Activated CD4-positive, alpha-beta T cell treated with anti-CD3 and anti-CD28 coated beads, Interleukin-2, amount 10 ng/mL, durations not matched to agents 7 days and 5 days (primary cell): ENCODE results near the gene MAPK9. TPM values are rescaled to one million over a fixed set of nuclear protein-coding genes. Genes with fewer than 3 reads are reported as not detected.
"Not testable (repeated sequence)": the region's sequence is repeated elsewhere in the genome, so short reads cannot be mapped to it uniquely, and the experiment has no call there.

Source experiments
- CTCF ChIA-PET: fragments of 350-600 bp; sonication (Branson Sonifier 250); formaldehyde crosslinking; loops from one replicate; lab custom pipeline; 2021; ENCODE audit warnings: antibody characterized with exemption; lab: Charles Lee
- POLR2A ChIA-PET: fragments of 350-600 bp; sonication (Branson Sonifier 250); formaldehyde crosslinking; loops from one replicate; lab custom pipeline; 2021; ENCODE audit warnings: antibody characterized with exemption; lab: Charles Lee
- DNase-seq: peaks from one replicate; pipeline ENCODE4 v3.0.0-alpha.2; 2020
- H3K27ac Mint-ChIP-seq: one replicate; pipeline ENCODE4 v1.8.0; 2021; ENCODE audit warnings: mild to moderate bottlenecking, moderate library complexity, mixed read lengths
- H3K27me3 Mint-ChIP-seq: one replicate; pipeline ENCODE4 v1.8.0; 2021; ENCODE audit warnings: mixed read lengths
- H3K36me3 Mint-ChIP-seq: one replicate; pipeline ENCODE4 v1.8.0; 2021; ENCODE audit warnings: low read depth, mixed read lengths
- H3K4me1 Mint-ChIP-seq: one replicate; pipeline ENCODE4 v1.8.0; 2021; ENCODE audit warnings: mixed read lengths
- H3K4me3 Mint-ChIP-seq: one replicate; pipeline ENCODE4 v1.8.0; 2021; ENCODE audit warnings: mild to moderate bottlenecking, moderate library complexity, mixed read lengths
- H3K9me3 Mint-ChIP-seq: one replicate; pipeline ENCODE4 v1.8.0; 2021; ENCODE audit warnings: mixed read lengths
- total RNA-seq, 2 experiments: library from RNA; stranded (reverse); gene quantifications; one replicate each; pipeline ENCODE4 v1.2.3, GENCODE V29; 2021

MAPK9 gene
- total RNA-seq, 2 experiments from 2014 or later: 39.6 to 47.6 TPM

DNA sequence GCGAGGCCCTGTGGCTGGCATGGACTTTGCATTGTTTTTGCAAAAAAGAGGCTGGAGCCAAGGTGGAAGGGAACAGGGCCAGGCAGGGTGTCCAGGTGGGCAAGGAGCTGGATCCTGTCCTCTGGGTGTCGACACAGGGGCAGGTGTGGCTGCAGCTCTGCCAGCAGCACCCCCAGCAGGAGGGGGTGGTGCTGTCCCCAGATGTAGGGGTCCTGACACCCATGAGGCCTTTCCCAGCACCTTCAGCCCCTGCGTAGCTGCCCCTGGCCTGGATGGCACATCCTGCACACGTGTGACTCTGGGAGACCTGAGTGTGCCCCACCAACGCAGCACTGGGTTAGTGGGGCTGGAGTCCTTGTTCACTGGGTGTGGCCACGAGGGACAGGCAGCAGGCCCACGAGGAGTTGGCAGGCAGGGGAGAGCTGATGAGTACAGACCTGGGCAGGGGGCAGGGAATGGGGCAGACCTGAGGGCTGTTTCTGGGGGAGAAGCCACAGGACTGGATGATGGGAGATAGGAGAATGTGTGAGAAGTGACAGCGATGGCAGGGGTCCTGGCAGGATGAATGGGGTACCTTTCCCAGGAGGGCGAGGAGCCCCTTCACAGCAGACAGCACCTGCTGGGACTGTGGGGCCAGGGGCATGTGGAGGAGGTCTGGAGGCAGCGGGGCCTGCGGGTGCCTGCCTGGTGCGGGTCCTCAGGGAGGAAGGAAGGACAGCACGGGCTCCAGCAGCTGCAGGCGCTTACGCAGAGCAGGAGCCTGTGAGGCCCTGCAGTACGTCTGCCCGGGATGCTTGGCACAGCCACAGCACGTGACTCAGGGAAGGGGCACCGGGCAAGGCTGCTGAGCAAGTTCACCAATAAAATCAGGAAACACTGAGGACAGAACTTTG lies 79.3 kb downstream of the MAPK9 start:
- H3K4me3 Mint-ChIP-seq: no peak overlapping the region
- H3K27me3 Mint-ChIP-seq: peaks cover 16% of the 10 kb centered on the region
- peaks cover 6% of the 10 kb centered on the region for H3K9me3 Mint-ChIP-seq
- H3K27ac Mint-ChIP-seq: no peak overlapping the region
- H3K4me1 Mint-ChIP-seq: peaks cover 7% of the 10 kb centered on the region
- POLR2A ChIA-PET: no interaction called here
- DNase-seq: no peak
- H3K36me3 Mint-ChIP-seq: no peaks in the 10 kb centered on the region
- CTCF ChIA-PET: interaction anchor here (1.1 kb wide), 1 partner anchor 32 kb away, joined by 3 read pairs; no protein-coding TSS in a partner anchor

GRCh38 chr5:180211761-180212035 lies 80.2 kb downstream of the MAPK9 start:
- H3K27me3 Mint-ChIP-seq: peaks cover 23% of the 10 kb centered on the region
- peaks cover 7% of the 10 kb centered on the region for H3K4me1 Mint-ChIP-seq
- no peak for DNase-seq

DNA sequence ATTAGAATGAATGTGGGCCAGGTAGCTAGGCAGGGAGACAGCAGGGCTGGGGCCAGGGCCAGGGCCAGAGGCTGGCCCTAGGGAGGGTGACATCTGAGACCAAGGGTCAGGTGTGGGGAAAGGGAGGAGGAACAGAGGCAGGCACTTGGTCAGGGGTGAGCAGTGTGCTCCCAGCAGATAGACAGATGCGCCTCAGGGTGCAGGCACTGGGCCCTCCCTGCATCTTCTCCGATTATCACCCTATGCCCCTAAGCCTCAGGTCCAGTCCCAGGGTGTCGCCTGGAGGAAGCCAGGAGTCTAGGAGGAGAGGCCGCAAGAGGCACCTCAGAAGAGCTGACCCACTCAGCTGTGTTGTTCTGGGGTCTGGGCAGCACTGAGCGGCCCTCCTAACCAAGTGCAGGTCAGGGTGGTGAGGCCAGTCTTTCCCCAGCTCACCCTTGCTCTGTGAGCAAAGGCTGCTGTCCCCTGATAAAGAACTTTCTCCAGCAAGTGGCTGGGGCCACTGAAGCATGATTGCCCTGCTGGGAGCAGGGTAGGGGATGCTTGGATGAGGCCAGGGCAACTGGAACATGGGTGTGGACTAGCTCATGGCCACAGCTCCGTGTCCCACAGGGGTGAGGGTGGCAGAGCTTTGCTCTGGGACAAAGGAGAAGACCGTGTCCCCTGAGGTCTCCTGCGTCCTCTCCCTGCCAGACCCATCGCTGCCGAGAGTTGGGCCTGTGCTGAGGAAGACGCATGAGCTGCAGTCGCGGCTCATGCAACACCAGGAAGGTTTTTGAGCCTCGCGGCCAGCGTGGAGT lies 80.7 kb downstream of the MAPK9 start:
- POLR2A ChIA-PET: no interaction called here
- Mint-ChIP-seq H3K4me3 (no peak overlapping the region), H3K27ac (no peak overlapping the region), H3K9me3 (peaks cover 6% of the 10 kb centered on the region), H3K27me3 (peaks cover 25% of the 10 kb centered on the region), H3K4me1 (peaks cover 7% of the 10 kb centered on the region), H3K36me3 (no peaks in the 10 kb centered on the region)
- CTCF ChIA-PET: interaction anchor here (0.6 to 1.1 kb wide), 2 partner anchors 33 to 1715 kb away, joined by 3 read pairs; no protein-coding TSS in a partner anchor
- no peak for DNase-seq

More at GRCh38 chr5:180211761-180212035, 80.2 kb downstream of the MAPK9 start:
- no peak overlapping the region for H3K27ac Mint-ChIP-seq
- POLR2A ChIA-PET: no interaction called here
- no peaks in the 10 kb centered on the region for H3K36me3 Mint-ChIP-seq
- H3K4me3 Mint-ChIP-seq: no peak overlapping the region
- CTCF ChIA-PET: interaction anchor here (0.6 to 1.1 kb wide), 2 partner anchors 32 to 1715 kb away, joined by 3 read pairs; no protein-coding TSS in a partner anchor
- H3K9me3 Mint-ChIP-seq: peaks cover 6% of the 10 kb centered on the region

- H3K4me1 Mint-ChIP-seq, DNase-seq, POLR2A ChIA-PET, CTCF ChIA-PET, H3K4me3 Mint-ChIP-seq, H3K9me3 Mint-ChIP-seq, H3K27ac Mint-ChIP-seq, H3K36me3 Mint-ChIP-seq: not testable (repeated sequence)
- peaks cover 28% of the 10 kb centered on the region for H3K27me3 Mint-ChIP-seq
These were observed 81.8 kb downstream of the MAPK9 start for GRCh38 chr5:180210077-180210476.

DNA sequence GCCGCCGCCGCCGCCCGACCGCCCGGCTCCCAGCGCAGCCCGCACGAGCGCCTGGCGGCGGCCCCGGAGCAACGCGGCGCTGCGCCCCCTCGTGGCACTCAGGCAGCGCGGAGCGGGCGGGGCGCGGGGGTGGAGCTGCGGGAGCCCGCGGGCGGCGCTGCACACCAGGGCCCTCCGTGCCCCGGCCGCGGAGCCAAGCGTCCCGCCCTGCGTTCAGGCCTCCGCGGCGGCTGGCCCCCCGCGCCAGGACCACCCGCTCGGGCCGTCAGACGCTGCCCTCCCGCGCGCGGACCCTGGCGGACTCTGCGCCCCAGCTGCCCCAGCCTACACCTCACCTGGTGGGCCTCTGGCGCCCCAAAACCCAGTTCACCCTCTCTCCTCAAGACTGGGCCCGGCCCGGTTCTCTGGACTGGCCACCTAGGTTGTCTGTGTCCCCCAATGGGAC lies 82.7 kb downstream of the MAPK9 start, which contains the start of gene RASGEF1C:
TSS of gene RASGEF1C (minus strand) at position 75 of the 445 bp plus-strand sequence. CDS start 71,159 bp downstream, outside the sequence.
- peak; percentile 61 for DNase-seq
- H3K36me3 Mint-ChIP-seq: no peaks in the 10 kb centered on the region
- H3K4me3 Mint-ChIP-seq: peak within 1 kb of the TSS; percentile 43
- H3K4me1 Mint-ChIP-seq: peaks cover 7% of the 10 kb centered on the region
- ChIA-PET CTCF (interaction anchor here (0.6 to 1.9 kb wide), 8 partner anchors 15 to 122 kb away, joined by 3 to 7 read pairs (median 3); no protein-coding TSS in a partner anchor), POLR2A (no interaction called here)
- peaks cover 28% of the 10 kb centered on the region for H3K27me3 Mint-ChIP-seq
- H3K27ac Mint-ChIP-seq: no peak within 1 kb of the TSS
- H3K9me3 Mint-ChIP-seq: peaks cover 6% of the 10 kb centered on the region

DNA sequence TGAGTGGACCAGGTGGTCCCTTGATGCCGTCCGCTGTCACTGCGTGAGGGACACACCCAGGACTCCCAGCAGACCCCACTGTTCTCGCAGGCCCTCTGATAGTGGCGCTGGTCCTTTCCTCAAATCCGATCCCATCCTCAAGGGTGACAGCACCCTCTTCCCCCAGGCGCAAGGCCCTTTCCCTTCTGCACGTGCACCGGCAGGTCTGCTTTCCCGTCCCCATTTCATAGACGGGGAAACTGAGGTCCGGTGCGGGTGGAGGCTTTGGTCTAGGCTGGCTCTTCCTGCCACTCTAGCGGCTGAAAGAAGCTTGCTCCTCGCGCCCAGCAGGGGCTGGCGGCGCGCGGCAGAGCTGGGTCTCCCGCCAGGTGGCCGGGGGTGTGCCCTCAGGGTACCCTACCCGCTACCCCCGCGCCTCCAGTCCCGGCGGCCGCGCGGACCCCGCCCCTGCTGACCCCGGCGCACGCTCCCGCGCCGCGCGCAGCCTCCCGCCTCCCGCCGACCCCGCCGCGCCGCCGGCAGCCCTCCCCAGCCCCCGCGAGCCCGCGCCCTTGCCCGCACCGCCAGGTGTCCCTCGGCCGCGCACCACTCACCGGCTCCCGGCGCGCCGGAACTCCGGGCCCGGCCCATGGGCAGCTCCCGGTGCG lies 83.3 kb downstream of the MAPK9 start:
- no peak for DNase-seq

DNA sequence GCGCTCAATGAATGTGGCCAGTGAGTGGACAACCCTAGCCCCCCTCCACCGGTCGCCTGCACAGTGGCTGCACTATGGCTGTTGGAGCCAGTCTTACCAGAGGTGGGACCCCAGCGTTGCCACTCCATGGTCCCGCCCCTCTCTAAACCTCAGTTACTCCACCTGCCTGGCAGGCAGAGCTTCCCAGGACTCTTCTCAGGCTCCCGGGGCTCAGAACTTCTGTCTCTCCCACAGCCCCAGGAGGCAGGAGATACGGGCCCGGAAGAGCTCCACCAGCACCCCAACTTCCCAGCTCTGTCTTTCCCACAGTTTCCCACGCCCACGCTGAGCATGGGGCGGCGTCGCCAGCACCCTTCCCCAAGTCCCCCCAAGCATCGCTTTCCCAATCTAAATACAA lies 83.8 kb downstream of the MAPK9 start:
- no peaks in the 10 kb centered on the region for H3K36me3 Mint-ChIP-seq
- POLR2A ChIA-PET: no interaction called here
- H3K27me3 Mint-ChIP-seq: peaks cover 25% of the 10 kb centered on the region
- CTCF ChIA-PET: interaction anchor here (1.2 to 1.9 kb wide), 4 partner anchors 14 to 121 kb away, joined by 3 to 7 read pairs (median 4); no protein-coding TSS in a partner anchor
- H3K4me3 Mint-ChIP-seq: no peak overlapping the region
- H3K27ac Mint-ChIP-seq: no peak overlapping the region
- DNase-seq: no peak
- H3K9me3 Mint-ChIP-seq: no peaks in the 10 kb centered on the region
- H3K4me1 Mint-ChIP-seq: peaks cover 7% of the 10 kb centered on the region

More for the DNA sequence above, 83.3 kb downstream of the MAPK9 start:
- ChIA-PET POLR2A (no interaction called here), CTCF (interaction anchor here (1.0 to 1.9 kb wide), 5 partner anchors 14 to 120 kb away, joined by 3 to 7 read pairs (median 3); no protein-coding TSS in a partner anchor)
- H3K27ac Mint-ChIP-seq: no peak overlapping the region
- no peaks in the 10 kb centered on the region for H3K36me3 Mint-ChIP-seq
- peaks cover 28% of the 10 kb centered on the region for H3K27me3 Mint-ChIP-seq
- peaks cover 7% of the 10 kb centered on the region for H3K4me1 Mint-ChIP-seq
- H3K4me3 Mint-ChIP-seq: no peak overlapping the region
- peaks cover 3% of the 10 kb centered on the region for H3K9me3 Mint-ChIP-seq

DNA sequence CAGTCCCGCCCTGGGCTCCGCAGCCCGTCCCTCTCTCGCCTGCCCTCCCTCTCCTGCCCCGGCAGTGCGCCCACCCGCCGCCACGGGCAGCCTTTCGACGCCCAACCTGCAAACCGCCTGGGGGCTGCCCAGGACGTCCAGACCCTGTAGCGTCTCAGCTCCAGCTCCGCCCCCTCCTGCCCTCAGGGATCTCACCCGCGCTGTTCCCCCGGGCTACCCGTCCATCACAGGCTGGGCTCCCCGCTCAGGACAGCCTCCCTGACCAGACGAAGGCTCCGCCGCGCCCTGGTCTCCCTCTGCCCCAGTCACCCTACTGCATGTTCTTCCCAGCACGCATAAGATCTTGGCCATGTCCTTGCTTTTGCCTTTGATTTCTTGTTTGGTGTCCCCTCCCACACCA lies 84.3 kb downstream of the MAPK9 start:
- Mint-ChIP-seq H3K4me3 (no peak overlapping the region), H3K27me3 (peaks cover 23% of the 10 kb centered on the region), H3K4me1 (peaks cover 7% of the 10 kb centered on the region), H3K27ac (no peak overlapping the region), H3K9me3 (no peaks in the 10 kb centered on the region), H3K36me3 (no peaks in the 10 kb centered on the region)
- ChIA-PET POLR2A (no interaction called here), CTCF (interaction anchor here (1.9 kb wide), 1 partner anchor 121 kb away, joined by 6 read pairs; no protein-coding TSS in a partner anchor)
- DNase-seq: no peak

GRCh38 chr5:180206993-180207392 lies 84.9 kb downstream of the MAPK9 start:
- no peaks in the 10 kb centered on the region for H3K36me3 Mint-ChIP-seq
- CTCF ChIA-PET: interaction anchor here (0.9 kb wide), 1 partner anchor 121 kb away, joined by 3 read pairs; no protein-coding TSS in a partner anchor
- H3K27me3 Mint-ChIP-seq: peaks cover 22% of the 10 kb centered on the region
- H3K4me1 Mint-ChIP-seq: peaks cover 7% of the 10 kb centered on the region
- no peak overlapping the region for H3K4me3 Mint-ChIP-seq
- H3K9me3 Mint-ChIP-seq: no peaks in the 10 kb centered on the region
- POLR2A ChIA-PET: no interaction called here
- no peak overlapping the region for H3K27ac Mint-ChIP-seq
- no peak for DNase-seq

DNA sequence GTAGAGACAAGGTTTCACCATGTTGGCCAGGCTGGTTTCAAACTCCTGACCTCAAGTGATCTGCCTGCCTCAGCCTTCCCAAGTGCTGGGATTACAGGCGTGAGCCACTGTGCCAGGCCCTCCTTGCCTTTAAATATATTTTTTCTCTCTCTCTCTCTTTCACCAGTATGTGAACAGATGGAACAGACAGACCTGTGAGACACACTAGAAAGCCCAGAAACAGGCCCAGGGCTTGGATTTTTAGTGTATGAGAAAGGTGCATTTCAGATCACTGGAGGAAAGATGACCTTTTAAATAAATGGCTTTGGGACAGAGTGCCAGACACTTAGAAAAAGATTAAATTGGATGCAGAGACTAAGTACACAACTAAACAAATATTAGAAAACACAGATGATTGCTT lies 86.0 kb downstream of the MAPK9 start:
- peaks cover 22% of the 10 kb centered on the region for H3K27me3 Mint-ChIP-seq

DNA sequence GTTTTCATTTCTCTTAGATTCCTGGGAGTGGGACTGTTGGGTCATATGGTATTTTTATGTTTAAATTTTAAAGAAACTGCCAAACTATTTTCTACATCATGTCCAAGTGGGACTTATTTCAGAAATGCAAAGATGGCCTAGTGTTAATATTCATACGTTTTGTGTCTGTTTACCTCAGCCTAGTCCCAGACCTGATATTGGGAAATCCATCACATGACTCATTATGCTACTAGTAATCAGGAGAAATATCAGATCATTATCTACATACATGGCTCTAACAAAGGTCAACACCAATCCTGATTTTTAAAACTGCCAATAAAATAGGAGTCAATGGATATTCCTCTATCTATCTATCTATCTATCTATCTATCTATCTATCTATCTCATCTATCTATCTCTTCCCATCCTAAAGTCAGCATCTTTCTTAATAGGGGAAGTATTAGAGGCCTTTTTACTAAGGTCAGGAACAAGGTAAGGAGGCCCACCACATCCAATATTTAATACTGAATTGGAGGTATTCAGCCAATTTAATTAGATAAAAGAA lies 87.5 kb downstream of the MAPK9 start:
- ChIA-PET CTCF (no interaction called here), POLR2A (no interaction called here)
- H3K36me3 Mint-ChIP-seq: no peaks in the 10 kb centered on the region
- H3K4me3 Mint-ChIP-seq: no peak overlapping the region
- DNase-seq: no peak
- peaks cover 6% of the 10 kb centered on the region for H3K4me1 Mint-ChIP-seq
- no peaks in the 10 kb centered on the region for H3K9me3 Mint-ChIP-seq
- no peak overlapping the region for H3K27ac Mint-ChIP-seq
- peaks cover 22% of the 10 kb centered on the region for H3K27me3 Mint-ChIP-seq

More for the DNA sequence above, 86.0 kb downstream of the MAPK9 start:
- POLR2A ChIA-PET: no interaction called here
- Mint-ChIP-seq H3K27ac (no peak overlapping the region), H3K36me3 (no peaks in the 10 kb centered on the region), H3K4me3 (no peak overlapping the region), H3K4me1 (peaks cover 7% of the 10 kb centered on the region), H3K9me3 (no peaks in the 10 kb centered on the region)
- DNase-seq: no peak
- CTCF ChIA-PET: no interaction called here
